Stimulated activated CD4-positive, alpha-beta T cell treated with anti-CD3 and anti-CD28 coated beads, Interleukin-15, amount 100 ng/mL, for 1 hour (primary cell): ENCODE measurements around the gene MRPL46.
"Not testable (repeated sequence)": the region's sequence is repeated elsewhere in the genome, so short reads cannot be mapped to it uniquely, and the experiment has no call there.

Source experiments
- DNase-seq, 2 donors: peaks; one replicate each; pipeline ENCODE4 v3.0.0-alpha.2; 2020; ENCODE audit warnings: low read depth in 1 of 2, low spot score in 1 of 2

Gene MRPL46

DNA sequence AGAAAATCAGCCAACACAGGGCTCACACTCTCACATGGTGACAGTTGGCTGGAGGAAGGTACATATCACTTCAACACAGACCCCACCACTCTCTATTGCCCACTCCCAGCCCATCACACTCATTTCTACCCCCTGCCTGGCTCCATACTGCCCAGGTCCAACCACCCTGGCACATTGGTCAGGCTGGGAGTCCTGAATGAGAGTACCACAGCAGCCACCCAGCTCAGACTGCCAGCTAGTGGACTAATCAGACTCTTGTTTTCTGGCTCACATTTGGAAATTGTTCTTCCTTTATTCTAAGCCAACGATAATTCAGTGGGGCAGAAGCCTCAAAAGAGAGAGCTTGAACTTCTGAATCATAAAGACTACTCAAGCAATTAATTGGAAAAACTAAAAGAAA lies 20.0 kb downstream of the MRPL46 start:
- no peak for DNase-seq

- no peak for DNase-seq
These were observed 26.0 kb downstream of the MRPL46 start for GRCh38 chr15:88441076-88441730.

GRCh38 chr15:88440021-88440420 lies 27.2 kb downstream of the MRPL46 start:
- no peak for DNase-seq

DNA sequence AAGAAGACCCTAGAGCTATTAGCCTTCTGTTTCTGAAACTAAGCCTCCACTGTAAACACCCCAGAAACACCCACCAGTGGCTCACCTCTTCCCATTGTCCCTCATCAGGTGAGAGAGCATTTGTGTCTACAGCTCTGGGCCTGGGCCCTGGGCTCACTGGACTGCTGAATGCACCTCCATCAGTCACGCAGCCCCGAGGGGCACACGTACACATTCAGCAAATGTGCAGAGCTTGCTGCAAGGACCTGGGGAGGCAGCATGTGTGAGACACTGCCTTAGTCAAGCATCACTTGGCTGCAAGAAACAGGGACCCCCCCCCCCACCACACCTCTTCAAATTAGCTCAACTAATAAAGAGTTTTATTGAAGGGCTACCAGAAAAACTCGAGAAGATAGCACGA lies 29.0 kb downstream of the MRPL46 start:
- DNase-seq: no peak

GRCh38 chr15:88434106-88434505 lies 33.1 kb downstream of the MRPL46 start:
- not testable (repeated sequence) for DNase-seq

DNA sequence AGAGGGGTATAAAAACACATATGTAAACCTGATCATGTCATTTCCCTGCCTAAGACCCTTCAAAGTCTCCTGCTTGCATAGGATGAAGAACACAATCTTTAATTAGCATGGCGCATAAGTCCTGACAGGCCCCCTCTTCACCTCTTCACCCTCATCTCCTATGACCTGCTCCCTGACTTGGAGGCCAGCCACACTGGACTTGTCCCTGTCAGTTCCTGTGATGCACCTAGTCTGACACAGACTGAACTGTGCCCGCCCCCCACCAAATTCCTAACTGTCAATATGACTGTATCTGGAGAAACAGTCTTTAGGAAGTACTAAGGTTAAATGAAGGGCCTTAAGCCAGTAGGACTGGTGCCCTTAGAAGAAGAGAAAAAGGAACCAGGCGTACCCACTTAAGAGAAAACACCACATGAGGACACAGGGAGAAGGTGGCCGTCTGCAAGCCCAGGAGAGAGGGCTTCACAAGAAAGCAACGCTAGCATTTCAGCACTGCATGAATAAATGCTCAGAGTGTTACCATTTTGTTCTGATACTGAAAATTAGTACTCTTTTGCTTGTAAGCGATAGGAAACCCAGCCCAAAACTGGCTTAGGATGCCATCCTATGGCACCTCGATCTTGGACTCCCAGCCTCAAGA lies 34.0 kb downstream of the MRPL46 start:
- no peak for DNase-seq

GRCh38 chr15:88431441-88431840 lies 35.7 kb downstream of the MRPL46 start:
- no peak for DNase-seq

DNA sequence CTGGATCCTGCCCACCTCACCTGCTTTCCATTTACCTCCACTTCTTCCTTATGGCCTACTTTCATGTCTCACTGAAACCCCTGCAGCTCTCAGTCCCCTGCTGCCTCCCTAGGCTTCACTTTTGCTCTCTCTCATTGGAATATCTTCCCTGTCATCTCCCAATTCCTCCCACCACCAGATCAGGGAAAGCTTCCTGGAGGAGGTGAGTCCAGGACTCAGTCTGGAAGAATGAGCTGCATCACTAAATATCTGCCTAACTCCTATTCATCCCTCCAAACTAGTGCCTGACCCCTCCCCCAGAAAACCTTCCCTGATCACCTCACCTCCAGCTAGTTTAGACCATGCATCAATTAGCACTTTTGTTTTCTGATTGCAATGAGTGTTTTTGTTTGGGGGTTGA lies 37.1 kb downstream of the MRPL46 start:
- no peak for DNase-seq

- DNase-seq: no peak
These were observed 38.2 kb downstream of the MRPL46 start for GRCh38 chr15:88428805-88429605.

- DNase-seq: no peak
These were observed 39.1 kb downstream of the MRPL46 start for GRCh38 chr15:88428053-88428452.

DNA sequence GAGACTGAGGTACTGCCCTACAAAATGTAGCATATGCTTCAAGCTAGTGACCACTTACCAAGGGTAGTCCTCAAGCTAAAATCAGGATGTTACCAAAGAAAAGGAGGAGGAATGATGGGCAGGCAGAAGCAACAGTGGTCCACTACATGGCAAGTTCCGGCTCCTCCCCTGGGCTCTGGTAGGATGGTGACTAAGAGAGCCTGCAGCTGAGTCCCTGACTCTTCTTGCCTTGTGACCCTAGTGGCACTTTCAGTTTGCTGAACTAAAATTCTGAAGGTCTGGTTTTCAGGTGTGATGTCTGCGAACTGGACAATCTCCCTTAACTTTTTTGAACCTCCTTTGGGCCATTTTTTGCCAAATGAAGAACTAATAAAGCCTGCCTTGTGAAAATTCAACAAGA lies 40.9 kb downstream of the MRPL46 start:
- DNase-seq: no peak

GRCh38 chr15:88423331-88423730 lies 43.9 kb downstream of the MRPL46 start:
- DNase-seq: no peak

- no peak for DNase-seq
These were observed 47.4 kb downstream of the MRPL46 start for GRCh38 chr15:88419830-88420229.
